Esophagus (tissue), 2 donors: ENCODE results near the gene AAR2. TPM values are rescaled to one million over a fixed set of nuclear protein-coding genes. Genes with fewer than 3 reads are reported as not detected.

ENCODE experiments used
- H3K27ac ChIP-seq, 2 donors: one replicate each; pipeline ENCODE4 v1.5.1; 2013; ENCODE audit warnings: low read depth in 2 of 2, mild to moderate bottlenecking in 2 of 2, inconsistent platforms in 1 of 2, low read length in 1 of 2, moderate library complexity in 1 of 2
- H3K27me3 ChIP-seq, 2 donors: one replicate each; pipeline ENCODE4 v1.6.1; 2013; ENCODE audit warnings: low read length in 2 of 2, control low read depth in 1 of 2, mild to moderate bottlenecking in 1 of 2; ENCODE audit not compliant: insufficient read depth in 2 of 2, control insufficient read depth in 1 of 2
- H3K36me3 ChIP-seq, 2 donors: one replicate each; pipeline ENCODE4 v1.6.1; 2013; ENCODE audit warnings: low read length in 1 of 2; ENCODE audit not compliant: control insufficient read depth in 2 of 2, insufficient read depth in 2 of 2
- H3K4me1 ChIP-seq, 2 donors: one replicate each; pipeline ENCODE4 v1.6.1; 2013; ENCODE audit warnings: low read length in 1 of 2; ENCODE audit not compliant: control insufficient read depth in 2 of 2, insufficient read depth in 2 of 2
- H3K4me3 ChIP-seq, 2 donors: one replicate each; pipeline ENCODE4 v1.5.1; 2013; ENCODE audit warnings: low read length in 2 of 2, mild to moderate bottlenecking in 2 of 2, low read depth in 1 of 2, moderate library complexity in 1 of 2
- H3K9me3 ChIP-seq, 2 donors: one replicate each; pipeline ENCODE4 v1.6.1; 2013; ENCODE audit warnings: mild to moderate bottlenecking in 2 of 2, low read depth in 1 of 2, low read length in 1 of 2, moderate library complexity in 1 of 2; ENCODE audit not compliant: control insufficient read depth in 2 of 2, insufficient read depth in 1 of 2
- WGBS, 2 donors: extraction: QIAGEN DNeasy Blood & Tissue Kit; methylation state at CpG; one replicate each; pipeline ENCODE4 v1.1.7; 2013; 5-methylcytosine and 5-hydroxymethylcytosine counted together
- polyA plus RNA-seq, 2 donors: library from polyadenylated mRNA; stranded (reverse); fragments of 200-250 nt; gene quantifications; one replicate each; pipeline ENCODE4 v1.2.3, GENCODE V29; 2013
- donor health status: healthy with polysubstance abuse.
- donor health status: Bipolar disorder and iron deficiency.

AAR2 gene
- polyA plus RNA-seq, 2 donors, result 8.4 to 16.5 TPM

- no peaks in the 10 kb centered on the region for H3K27me3 ChIP-seq
- no peaks in the 10 kb centered on the region for H3K9me3 ChIP-seq
- H3K27ac ChIP-seq, result no peak overlapping the region
- H3K4me3 ChIP-seq, result no peak overlapping the region
- H3K36me3 ChIP-seq, result peaks cover 7 to 41% of the 10 kb centered on the region in 2 donors
- WGBS, 2 donors, result 77 to 84% methylated on average over 3 of the region's 3 CpGs
- H3K4me1 ChIP-seq, result peaks cover 0 to 2% of the 10 kb centered on the region in 2 donors
These were observed 31.3 kb upstream of the AAR2 start for GRCh38 chr20:36205026-36205425.

- peaks cover 0 to 2% of the 10 kb centered on the region in 2 donors for H3K4me1 ChIP-seq
- no peaks in the 10 kb centered on the region for H3K9me3 ChIP-seq
- peaks cover 7 to 40% of the 10 kb centered on the region in 2 donors for H3K36me3 ChIP-seq
- WGBS, 2 donors, result 86 to 89% methylated on average over 9 of the region's 9 CpGs
- H3K4me3 ChIP-seq, result no peak overlapping the region
- H3K27ac ChIP-seq, result no peak overlapping the region
- no peaks in the 10 kb centered on the region for H3K27me3 ChIP-seq
These were observed 30.2 kb upstream of the AAR2 start for GRCh38 chr20:36206068-36206467.

- H3K27me3 ChIP-seq, result no peaks in the 10 kb centered on the region
- H3K27ac ChIP-seq, result no peak overlapping the region
- peaks cover 0 to 2% of the 10 kb centered on the region in 2 donors for H3K4me1 ChIP-seq
- H3K9me3 ChIP-seq, result no peaks in the 10 kb centered on the region
- H3K4me3 ChIP-seq, result no peak overlapping the region
- 90 to 92% methylated on average over 9 of the region's 9 CpGs for WGBS, 2 donors
- H3K36me3 ChIP-seq, result peaks cover 7 to 37% of the 10 kb centered on the region in 2 donors
These were observed 29.6 kb upstream of the AAR2 start for GRCh38 chr20:36206641-36207040.

GRCh38 chr20:36207602-36208001 lies 28.7 kb upstream of the AAR2 start:
- WGBS, 2 donors, result 86 to 88% methylated on average over 11 of the region's 11 CpGs
- H3K36me3 ChIP-seq, result peaks cover 5 to 42% of the 10 kb centered on the region in 2 donors

GRCh38 chr20:36208257-36208656 lies 28.0 kb upstream of the AAR2 start:
- peaks cover 0 to 2% of the 10 kb centered on the region in 2 donors for H3K4me1 ChIP-seq
- H3K9me3 ChIP-seq, result no peaks in the 10 kb centered on the region
- H3K27ac ChIP-seq, result no peak overlapping the region
- peaks cover 5 to 46% of the 10 kb centered on the region in 2 donors for H3K36me3 ChIP-seq
- WGBS, 2 donors, result 80 to 86% methylated on average over 10 of the region's 10 CpGs
- H3K4me3 ChIP-seq, result no peak overlapping the region
- no peaks in the 10 kb centered on the region for H3K27me3 ChIP-seq

More at GRCh38 chr20:36207602-36208001, 28.7 kb upstream of the AAR2 start:
- peaks cover 0 to 2% of the 10 kb centered on the region in 2 donors for H3K4me1 ChIP-seq
- H3K27ac ChIP-seq, result no peak overlapping the region
- no peak overlapping the region for H3K4me3 ChIP-seq
- no peaks in the 10 kb centered on the region for H3K27me3 ChIP-seq
- H3K9me3 ChIP-seq, result no peaks in the 10 kb centered on the region

- no peak overlapping the region for H3K4me3 ChIP-seq
- peaks cover 0 to 2% of the 10 kb centered on the region in 2 donors for H3K4me1 ChIP-seq
- no peaks in the 10 kb centered on the region for H3K9me3 ChIP-seq
- H3K36me3 ChIP-seq, result peaks cover 5 to 54% of the 10 kb centered on the region in 2 donors
- H3K27me3 ChIP-seq, result no peaks in the 10 kb centered on the region
- H3K27ac ChIP-seq, result no peak overlapping the region
- 85% methylated on average over 5 of the region's 5 CpGs for WGBS, 2 donors
These were observed 25.7 kb upstream of the AAR2 start for GRCh38 chr20:36210436-36211021.

- Histone ChIP-seq H3K4me3 (no peak overlapping the region), H3K27me3 (no peaks in the 10 kb centered on the region), H3K27ac (no peak overlapping the region), H3K36me3 (peaks cover 5 to 42% of the 10 kb centered on the region in 2 donors), H3K9me3 (no peaks in the 10 kb centered on the region), H3K4me1 (no peaks in the 10 kb centered on the region)
- 57 to 63% methylated on average over 2 of the region's 2 CpGs for WGBS, 2 donors
These were observed 22.9 kb upstream of the AAR2 start for GRCh38 chr20:36213362-36213761.

- Histone ChIP-seq H3K27me3 (no peaks in the 10 kb centered on the region), H3K4me3 (no peak overlapping the region), H3K9me3 (no peaks in the 10 kb centered on the region), H3K36me3 (peaks cover 2 to 47% of the 10 kb centered on the region in 2 donors), H3K4me1 (no peaks in the 10 kb centered on the region), H3K27ac (no peak overlapping the region)
- 64 to 65% methylated on average over 5 of the region's 5 CpGs for WGBS, 2 donors
These were observed 21.5 kb upstream of the AAR2 start for GRCh38 chr20:36214684-36215256.

- H3K9me3 ChIP-seq, result no peaks in the 10 kb centered on the region
- no peaks in the 10 kb centered on the region for H3K4me1 ChIP-seq
- no peak overlapping the region for H3K4me3 ChIP-seq
- H3K27me3 ChIP-seq, result no peaks in the 10 kb centered on the region
- WGBS, 2 donors, result 91 to 94% methylated on average over 4 of the region's 4 CpGs
- H3K27ac ChIP-seq, result no peak overlapping the region
- peaks cover 0 to 50% of the 10 kb centered on the region in 2 donors for H3K36me3 ChIP-seq
These were observed 20.5 kb upstream of the AAR2 start for GRCh38 chr20:36215778-36216177.
